Fibroblast of the aortic adventitia (primary cell): Measurements from ENCODE around the gene BHLHA9. TPM values are rescaled to one million over a fixed set of nuclear protein-coding genes. Genes with fewer than 3 reads are reported as not detected.

ENCODE experiments used
- DNase-seq: peaks from one replicate; pipeline ENCODE4 v3.0.0-alpha.2; 2010; ENCODE audit warnings: low read depth
- H3K4me3 ChIP-seq: 2 replicates; pipeline ENCODE4 v1.5.1; 2011; ENCODE audit warnings: low read depth, mild to moderate bottlenecking, control low read depth, low read length, moderate library complexity
- total RNA-seq: library from RNA; depleted of rRNA; stranded (reverse); fragments of >200 nt; gene quantifications from 2 replicates; pipeline ENCODE4 v1.2.3, GENCODE V29; 2012; ENCODE audit warnings: low replicate concordance
- TF ChIP-seq, protein P1 (sequence below): IDR thresholded peaks from 2 replicates; pipeline ENCODE4 v1.5.1; 2011; ENCODE audit warnings: mild to moderate bottlenecking, low read length, control low read depth, inconsistent platforms; ENCODE audit not compliant: insufficient read depth

BHLHA9 gene
- total RNA-seq, result not detected in 2 replicates

DNA sequence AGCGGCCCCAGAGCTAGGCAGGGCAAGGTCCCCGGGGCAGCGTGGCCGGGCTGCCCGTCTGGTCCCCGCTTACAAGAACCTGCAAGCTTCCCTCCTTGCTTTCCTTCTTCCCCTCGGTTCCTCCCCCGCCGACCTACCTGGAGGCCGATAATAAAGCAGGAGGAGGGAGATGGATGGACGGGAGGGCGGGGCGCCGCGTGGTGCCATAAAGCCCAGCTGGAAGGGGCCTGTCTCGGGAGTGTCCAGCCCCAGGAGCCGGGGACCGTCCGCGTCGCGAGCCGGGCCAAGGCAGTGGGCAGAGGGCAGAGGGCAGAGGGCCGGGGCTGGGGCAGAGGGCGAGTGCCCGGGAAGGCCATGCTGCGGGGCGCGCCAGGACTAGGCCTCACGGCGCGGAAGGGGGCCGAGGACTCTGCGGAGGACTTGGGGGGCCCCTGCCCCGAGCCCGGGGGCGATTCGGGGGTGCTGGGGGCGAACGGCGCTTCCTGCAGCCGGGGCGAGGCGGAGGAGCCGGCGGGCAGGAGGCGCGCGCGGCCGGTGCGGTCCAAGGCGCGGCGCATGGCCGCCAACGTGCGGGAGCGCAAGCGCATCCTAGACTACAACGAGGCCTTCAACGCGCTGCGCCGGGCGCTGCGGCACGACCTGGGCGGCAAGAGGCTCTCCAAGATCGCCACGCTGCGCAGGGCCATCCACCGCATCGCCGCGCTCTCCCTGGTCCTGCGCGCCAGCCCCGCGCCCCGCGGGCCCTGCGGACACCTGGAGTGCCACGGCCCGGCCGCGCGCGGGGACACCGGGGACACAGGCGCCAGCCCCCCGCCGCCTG is at the start of gene BHLHA9:
Gene BHLHA9, plus strand, starts transcription at position 235 of the 820 bp plus-strand sequence. Its CDS starts 120 bp downstream, at position 355.
- DNase-seq, result no peak
- TF ChIP-seq, protein P1, sequence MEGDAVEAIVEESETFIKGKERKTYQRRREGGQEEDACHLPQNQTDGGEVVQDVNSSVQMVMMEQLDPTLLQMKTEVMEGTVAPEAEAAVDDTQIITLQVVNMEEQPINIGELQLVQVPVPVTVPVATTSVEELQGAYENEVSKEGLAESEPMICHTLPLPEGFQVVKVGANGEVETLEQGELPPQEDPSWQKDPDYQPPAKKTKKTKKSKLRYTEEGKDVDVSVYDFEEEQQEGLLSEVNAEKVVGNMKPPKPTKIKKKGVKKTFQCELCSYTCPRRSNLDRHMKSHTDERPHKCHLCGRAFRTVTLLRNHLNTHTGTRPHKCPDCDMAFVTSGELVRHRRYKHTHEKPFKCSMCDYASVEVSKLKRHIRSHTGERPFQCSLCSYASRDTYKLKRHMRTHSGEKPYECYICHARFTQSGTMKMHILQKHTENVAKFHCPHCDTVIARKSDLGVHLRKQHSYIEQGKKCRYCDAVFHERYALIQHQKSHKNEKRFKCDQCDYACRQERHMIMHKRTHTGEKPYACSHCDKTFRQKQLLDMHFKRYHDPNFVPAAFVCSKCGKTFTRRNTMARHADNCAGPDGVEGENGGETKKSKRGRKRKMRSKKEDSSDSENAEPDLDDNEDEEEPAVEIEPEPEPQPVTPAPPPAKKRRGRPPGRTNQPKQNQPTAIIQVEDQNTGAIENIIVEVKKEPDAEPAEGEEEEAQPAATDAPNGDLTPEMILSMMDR, result no peak
- H3K4me3 ChIP-seq, result no peak within 1 kb of the TSS

DNA sequence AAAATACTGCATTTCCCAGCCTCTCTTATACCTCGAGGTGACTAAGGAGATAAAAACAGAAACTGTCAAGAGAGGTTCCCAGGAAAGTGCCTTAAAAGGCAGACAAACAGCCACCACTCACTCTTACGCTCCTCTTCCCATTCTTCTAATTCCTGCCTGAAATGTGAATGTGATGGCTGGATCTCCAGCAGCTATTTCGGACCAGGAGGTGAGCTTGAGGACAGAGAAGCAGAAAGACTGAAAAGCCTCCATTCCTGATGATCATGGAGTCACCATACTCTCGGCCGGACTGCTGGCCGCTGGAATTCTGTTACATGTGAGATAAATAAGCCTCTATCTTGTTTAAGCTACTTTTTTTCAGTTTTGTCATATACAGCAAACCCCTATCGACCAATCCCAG is 49.0 kb upstream of the BHLHA9 start:
- H3K4me3 ChIP-seq, result no peak overlapping the region
- DNase-seq, result no peak
- TF ChIP-seq, protein P1, result no peak

DNA sequence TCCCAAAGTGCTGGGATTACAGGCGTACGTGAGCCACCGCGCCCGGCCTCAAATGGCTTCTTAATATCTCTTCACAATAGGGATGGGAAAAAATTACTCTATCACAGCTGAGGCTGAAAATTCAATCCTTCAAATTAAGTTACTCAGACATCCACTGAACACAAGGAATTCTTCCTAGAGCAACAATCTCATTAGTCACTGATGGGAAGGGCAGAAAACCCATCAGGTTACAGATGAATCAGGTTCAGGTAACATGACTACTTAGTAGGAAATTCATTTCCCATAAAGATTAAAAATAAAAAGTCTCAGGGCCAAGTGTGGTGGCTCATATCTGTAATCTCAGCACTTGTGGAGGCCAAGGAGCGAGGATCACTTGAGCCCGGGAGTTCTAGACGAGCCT is 47.9 kb upstream of the BHLHA9 start:
- no peak overlapping the region for H3K4me3 ChIP-seq
- DNase-seq, result no peak
- TF ChIP-seq, protein P1, result no peak

DNA sequence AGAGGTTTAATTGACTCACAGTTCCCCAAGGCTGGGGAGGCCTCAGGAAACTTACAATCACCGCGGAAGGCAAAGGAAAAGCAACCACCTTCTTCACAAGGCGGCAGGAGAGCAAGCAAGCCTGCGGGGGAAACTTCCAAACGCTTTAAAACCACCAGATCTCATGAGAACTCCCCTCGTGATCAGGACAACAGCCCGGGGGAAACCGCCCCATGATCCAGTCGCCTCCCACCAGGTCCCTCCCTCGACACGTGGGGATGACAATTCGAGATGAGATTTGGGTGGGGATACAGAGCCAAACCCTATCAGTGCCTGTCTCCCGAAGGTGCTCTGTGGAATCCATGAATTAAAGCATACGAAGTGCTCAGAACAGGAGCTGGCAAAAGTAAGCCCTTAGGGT is 46.6 kb upstream of the BHLHA9 start:
- DNase-seq, result no peak
- H3K4me3 ChIP-seq, result no peak overlapping the region
- TF ChIP-seq, protein P1, result no peak

DNA sequence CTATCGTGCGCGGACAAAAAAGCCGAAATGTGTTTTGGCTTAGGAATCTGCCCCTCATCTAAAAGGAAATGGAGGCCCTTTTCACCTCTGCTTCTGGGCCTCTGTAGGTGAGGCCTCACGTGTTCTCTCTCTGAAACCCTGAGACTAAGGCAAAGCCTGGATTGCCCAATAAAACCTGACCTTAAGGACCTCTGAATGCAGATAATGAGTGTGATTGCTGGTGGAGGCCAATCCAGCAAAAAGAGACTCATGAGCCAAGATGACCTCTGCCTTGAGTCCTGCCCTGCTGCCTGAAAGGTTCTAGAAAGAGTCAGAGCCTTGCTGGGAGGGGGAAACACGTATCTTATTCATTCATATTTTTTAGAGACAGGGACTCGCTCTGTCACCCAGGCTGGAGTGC is 45.9 kb upstream of the BHLHA9 start:
- no peak for DNase-seq
- no peak overlapping the region for H3K4me3 ChIP-seq
- TF ChIP-seq, protein P1, result no peak

DNA sequence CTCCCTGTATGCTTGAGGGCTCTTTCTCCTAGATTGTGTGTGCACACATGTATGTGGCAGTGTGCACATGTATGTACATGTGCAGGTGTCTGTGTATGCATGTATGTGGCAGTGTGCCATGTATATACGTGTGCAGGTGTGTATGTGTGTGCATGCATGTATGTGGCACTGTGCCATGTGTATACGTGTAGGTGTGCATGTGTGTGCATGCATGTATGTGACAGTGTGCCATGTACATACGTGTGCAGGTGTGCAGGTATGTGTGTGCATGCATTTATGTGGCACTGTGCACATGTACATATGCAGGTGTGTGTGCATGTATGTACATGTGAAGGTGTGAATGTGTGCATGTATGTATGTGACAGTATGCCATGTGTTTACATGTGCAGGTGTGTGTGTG is 43.9 kb upstream of the BHLHA9 start:
- DNase-seq, result no peak

More for the DNA sequence above, 43.9 kb upstream of the BHLHA9 start:
- no peak overlapping the region for H3K4me3 ChIP-seq
- TF ChIP-seq, protein P1, result no peak
